ENCODE measurements around the gene TMSB15B. TPM values are rescaled to one million over a fixed set of nuclear protein-coding genes. Genes with fewer than 3 reads are reported as not detected.
A peak's percentile ranks its signal among the peaks of the same experiment; 100 is the strongest.
"Not testable (repeated sequence)": the region's sequence is repeated elsewhere in the genome, so short reads cannot be mapped to it uniquely, and the experiment has no call there.

The TMSB15B gene
- polyA plus RNA-seq (2012; ENCODE audit: missing spikeins), result 7.6 TPM

GRCh38 chrX:103962411-103963278 lies at the start of gene TMSB15B:
TSS of gene TMSB15B (plus strand) at chrX:103962627.
- FAIRE-seq, result not testable (repeated sequence)

GRCh38 chrX:103913356-103914020 lies 48.9 kb upstream of the TMSB15B start:
- no peak for FAIRE-seq
- TF ChIP-seq POLR2A (IDR thresholded peaks at IDR 0.05; ENCODE audit: low read depth, low read length) (no peak), POLR2AphosphoS5 (IDR thresholded peaks at IDR 0.05; ENCODE audit: low read depth, low read length) (no peak), TAF1 (IDR thresholded peaks at IDR 0.05; ENCODE audit: borderline replicate concordance, low read depth, low read length) (no peak)
- DNase-seq (ENCODE audit: insufficient read length), result no peak

More at GRCh38 chrX:103962411-103963278, at the start of gene TMSB15B:
- not testable (repeated sequence) for DNase-seq (ENCODE audit: insufficient read length)

GRCh38 chrX:103918050-103918449 lies 44.4 kb upstream of the TMSB15B start:
- DNase-seq (ENCODE audit: insufficient read length), result peak; percentile 30
- peak; percentile 38 for FAIRE-seq
- TF ChIP-seq POLR2A (IDR thresholded peaks at IDR 0.05; ENCODE audit: low read depth, low read length), result no peak
- no peak for TF ChIP-seq TAF1 (IDR thresholded peaks at IDR 0.05; ENCODE audit: borderline replicate concordance, low read depth, low read length)
- no peak for TF ChIP-seq POLR2AphosphoS5 (IDR thresholded peaks at IDR 0.05; ENCODE audit: low read depth, low read length)

GRCh38 chrX:103918571-103919269 lies 43.7 kb upstream of the TMSB15B start:
- no peak for TF ChIP-seq TAF1 (IDR thresholded peaks at IDR 0.05; ENCODE audit: borderline replicate concordance, low read depth, low read length)
- peak; percentile 58 for TF ChIP-seq POLR2AphosphoS5 (IDR thresholded peaks at IDR 0.05; ENCODE audit: low read depth, low read length)
- TF ChIP-seq POLR2A (IDR thresholded peaks at IDR 0.05; ENCODE audit: low read depth, low read length), result 0 out of 2 replicates have a peak, but pooled peaks have one; percentile 36
- FAIRE-seq (peak; percentile 63), DNase-seq (ENCODE audit: insufficient read length) (peak; percentile 39)

GRCh38 chrX:103919270-103919637 lies 43.2 kb upstream of the TMSB15B start:
- TF ChIP-seq TAF1 (IDR thresholded peaks at IDR 0.05; ENCODE audit: borderline replicate concordance, low read depth, low read length), result no peak
- TF ChIP-seq POLR2A (IDR thresholded peaks at IDR 0.05; ENCODE audit: low read depth, low read length), result no peak
- TF ChIP-seq POLR2AphosphoS5 (IDR thresholded peaks at IDR 0.05; ENCODE audit: low read depth, low read length), result no peak
- DNase-seq (ENCODE audit: insufficient read length), result no peak
- no peak for FAIRE-seq

- not testable (repeated sequence) for DNase-seq (ENCODE audit: insufficient read length)
- FAIRE-seq, result peak; percentile 88
Observed at GRCh38 chrX:103920515-103920914, 41.9 kb upstream of the TMSB15B start.

- TF ChIP-seq TAF1 (IDR thresholded peaks at IDR 0.05; ENCODE audit: borderline replicate concordance, low read depth, low read length) (no peak), POLR2A (IDR thresholded peaks at IDR 0.05; ENCODE audit: low read depth, low read length) (no peak), POLR2AphosphoS5 (IDR thresholded peaks at IDR 0.05; ENCODE audit: low read depth, low read length) (no peak)
- FAIRE-seq (no peak), DNase-seq (ENCODE audit: insufficient read length) (no peak)
Observed at GRCh38 chrX:103927030-103927429, 35.4 kb upstream of the TMSB15B start.

- no peak for TF ChIP-seq POLR2AphosphoS5 (IDR thresholded peaks at IDR 0.05; ENCODE audit: low read depth, low read length)
- TF ChIP-seq TAF1 (IDR thresholded peaks at IDR 0.05; ENCODE audit: borderline replicate concordance, low read depth, low read length), result no peak
- no peak for TF ChIP-seq POLR2A (IDR thresholded peaks at IDR 0.05; ENCODE audit: low read depth, low read length)
- no peak for FAIRE-seq
Observed at GRCh38 chrX:103927633-103928032, 34.8 kb upstream of the TMSB15B start.

GRCh38 chrX:103932133-103932532 lies 30.3 kb upstream of the TMSB15B start:
- DNase-seq (ENCODE audit: insufficient read length) (no peak), FAIRE-seq (peak; percentile 92)

More at GRCh38 chrX:103927633-103928032, 34.8 kb upstream of the TMSB15B start:
- DNase-seq (ENCODE audit: insufficient read length), result no peak

GRCh38 chrX:103940257-103940656 lies 22.2 kb upstream of the TMSB15B start:
- FAIRE-seq; DNase-seq (ENCODE audit: insufficient read length): not testable (repeated sequence)

More at GRCh38 chrX:103932133-103932532, 30.3 kb upstream of the TMSB15B start:
- no peak for TF ChIP-seq POLR2AphosphoS5 (IDR thresholded peaks at IDR 0.05; ENCODE audit: low read depth, low read length)
- TF ChIP-seq POLR2A (IDR thresholded peaks at IDR 0.05; ENCODE audit: low read depth, low read length), result no peak
- TF ChIP-seq TAF1 (IDR thresholded peaks at IDR 0.05; ENCODE audit: borderline replicate concordance, low read depth, low read length), result no peak

- no peak for TF ChIP-seq TAF1 (IDR thresholded peaks at IDR 0.05; ENCODE audit: borderline replicate concordance, low read depth, low read length)
- TF ChIP-seq POLR2A (IDR thresholded peaks at IDR 0.05; ENCODE audit: low read depth, low read length), result no peak
- no peak for TF ChIP-seq POLR2AphosphoS5 (IDR thresholded peaks at IDR 0.05; ENCODE audit: low read depth, low read length)
- DNase-seq (ENCODE audit: insufficient read length), result no peak
- peak; percentile 86 for FAIRE-seq
Observed at GRCh38 chrX:103941201-103941975, 21.0 kb upstream of the TMSB15B start.

All from GM12892 (cell line).